Bronchial epithelial cell (primary cell): ENCODE data around the gene UXS1. TPM values are rescaled to one million over a fixed set of nuclear protein-coding genes. Genes with fewer than 3 reads are reported as not detected.

Experiments used
- DNase-seq: peaks from one replicate; pipeline ENCODE4 v3.0.0-alpha.2; 2010; ENCODE audit warnings: low read depth
- FAIRE-seq: peaks from 2 replicates; lab custom pipeline; 2011; peaks lifted over from hg19 to GRCh38; lab: Jason Lieb, UNC
- H3K27me3 ChIP-seq: 2 replicates; pipeline ENCODE4 v1.5.1; 2011; ENCODE audit warnings: low read length; ENCODE audit not compliant: control insufficient read depth, insufficient read depth
- H3K36me3 ChIP-seq: 2 replicates; pipeline ENCODE4 v1.5.1; 2011; ENCODE audit warnings: low read length; ENCODE audit not compliant: control insufficient read depth, insufficient read depth
- H3K4me3 ChIP-seq: 2 replicates; pipeline ENCODE4 v1.5.1; 2011; ENCODE audit warnings: mild to moderate bottlenecking, low read depth, low read length, control low read depth
- total RNA-seq: library from RNA; depleted of rRNA; stranded (reverse); fragments of >200 nt; gene quantifications from 2 replicates; pipeline ENCODE4 v1.2.1, GENCODE V29; 2014
- TF ChIP-seq, protein P1 (sequence below): IDR thresholded peaks from 2 replicates; pipeline ENCODE4 v1.5.1; 2011; ENCODE audit warnings: mild to moderate bottlenecking, moderate library complexity, low read length, control low read depth, inconsistent platforms; ENCODE audit not compliant: insufficient read depth, severe bottlenecking

Gene UXS1
- total RNA-seq, 1 donor from 2014 or later = 41.6 TPM

GRCh38 chr2:106063181-106063580 is 130.9 kb downstream of the UXS1 start:
- H3K4me3 ChIP-seq = no peak overlapping the region
- peaks cover 18% of the 10 kb centered on the region for H3K27me3 ChIP-seq
- TF ChIP-seq, protein P1, sequence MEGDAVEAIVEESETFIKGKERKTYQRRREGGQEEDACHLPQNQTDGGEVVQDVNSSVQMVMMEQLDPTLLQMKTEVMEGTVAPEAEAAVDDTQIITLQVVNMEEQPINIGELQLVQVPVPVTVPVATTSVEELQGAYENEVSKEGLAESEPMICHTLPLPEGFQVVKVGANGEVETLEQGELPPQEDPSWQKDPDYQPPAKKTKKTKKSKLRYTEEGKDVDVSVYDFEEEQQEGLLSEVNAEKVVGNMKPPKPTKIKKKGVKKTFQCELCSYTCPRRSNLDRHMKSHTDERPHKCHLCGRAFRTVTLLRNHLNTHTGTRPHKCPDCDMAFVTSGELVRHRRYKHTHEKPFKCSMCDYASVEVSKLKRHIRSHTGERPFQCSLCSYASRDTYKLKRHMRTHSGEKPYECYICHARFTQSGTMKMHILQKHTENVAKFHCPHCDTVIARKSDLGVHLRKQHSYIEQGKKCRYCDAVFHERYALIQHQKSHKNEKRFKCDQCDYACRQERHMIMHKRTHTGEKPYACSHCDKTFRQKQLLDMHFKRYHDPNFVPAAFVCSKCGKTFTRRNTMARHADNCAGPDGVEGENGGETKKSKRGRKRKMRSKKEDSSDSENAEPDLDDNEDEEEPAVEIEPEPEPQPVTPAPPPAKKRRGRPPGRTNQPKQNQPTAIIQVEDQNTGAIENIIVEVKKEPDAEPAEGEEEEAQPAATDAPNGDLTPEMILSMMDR = no peak
- no peaks in the 10 kb centered on the region for H3K36me3 ChIP-seq
- DNase-seq (no peak), FAIRE-seq (no peak)

DNA sequence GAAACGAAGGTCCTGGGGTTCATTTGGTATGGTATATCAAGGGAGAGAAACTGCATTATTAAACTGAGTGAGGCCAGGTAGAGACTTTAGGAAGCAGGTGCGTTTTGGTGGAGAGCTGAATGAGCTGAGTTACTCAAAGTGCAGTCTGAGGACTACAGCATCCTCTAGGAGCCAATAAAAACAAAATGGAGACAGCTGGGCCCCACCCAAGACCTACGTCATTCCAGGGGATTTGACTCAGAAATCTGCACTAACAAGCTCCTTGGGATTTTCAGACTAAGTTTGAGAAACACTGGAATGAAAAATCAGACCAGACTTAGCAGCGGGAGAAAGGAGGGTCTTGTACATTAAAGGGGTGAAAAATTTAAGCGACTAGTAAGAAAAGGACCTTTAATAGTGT is 131.5 kb downstream of the UXS1 start:
- DNase-seq (no peak), FAIRE-seq (peak; percentile 7)
- TF ChIP-seq, protein P1 = no peak
- no peak overlapping the region for H3K4me3 ChIP-seq
- H3K36me3 ChIP-seq = no peaks in the 10 kb centered on the region
- peaks cover 18% of the 10 kb centered on the region for H3K27me3 ChIP-seq

GRCh38 chr2:106061611-106062349 is 132.3 kb downstream of the UXS1 start:
- DNase-seq (no peak), FAIRE-seq (no peak)
- Histone ChIP-seq H3K4me3 (no peak overlapping the region), H3K27me3 (peaks cover 18% of the 10 kb centered on the region), H3K36me3 (no peaks in the 10 kb centered on the region)
- TF ChIP-seq, protein P1 = no peak

- DNase-seq (no peak), FAIRE-seq (no peak)
- H3K27me3 ChIP-seq = peaks cover 2% of the 10 kb centered on the region
- TF ChIP-seq, protein P1 = no peak
- no peak overlapping the region for H3K4me3 ChIP-seq
- no peaks in the 10 kb centered on the region for H3K36me3 ChIP-seq
Measured at GRCh38 chr2:106059416-106060065, 134.6 kb downstream of the UXS1 start.

- TF ChIP-seq, protein P1 = no peak
- no peak overlapping the region for H3K4me3 ChIP-seq
- no peak for FAIRE-seq
- H3K36me3 ChIP-seq = no peaks in the 10 kb centered on the region
- no peak for DNase-seq
- peaks cover 2% of the 10 kb centered on the region for H3K27me3 ChIP-seq
Measured at GRCh38 chr2:106058469-106059137, 135.5 kb downstream of the UXS1 start.
